ENCODE results near the gene PCSK1. TPM values are rescaled to one million over a fixed set of nuclear protein-coding genes. Genes with fewer than 3 reads are reported as not detected.

Gene PCSK1
- 0.62 and 0.89 TPM in 2 replicates for total RNA-seq

GRCh38 chr5:96433066-96433447 lies at the start of gene PCSK1:
PCSK1 (minus strand) TSS chr5:96433248; CDS start chr5:96433042, 206 bp downstream.

Other genes starting within 250 kb of the PCSK1 start
- gene CAST, start 229.1 kb upstream of the PCSK1 start, total RNA-seq, result 237 and 239 TPM in 2 replicates